NAMALWA (cell line): ENCODE measurements around the gene ABI2.
"Not testable (repeated sequence)": the region's sequence is repeated elsewhere in the genome, so short reads cannot be mapped to it uniquely, and the experiment has no call there.

Experiments
- DNase-seq: peaks from one replicate; pipeline ENCODE4 v3.0.0-alpha.2; 2015; ENCODE audit warnings: low spot score

The ABI2 gene

GRCh38 chr2:203327901-203328759 is at the start of gene ABI2:
Gene ABI2, plus strand, starts transcription at chr2:203328394. Its CDS starts 121 bp downstream, at chr2:203328515.
- DNase-seq = peak; percentile 60

- DNase-seq = no peak
Observed at GRCh38 chr2:203279288-203279687, 48.9 kb upstream of the ABI2 start.

DNA sequence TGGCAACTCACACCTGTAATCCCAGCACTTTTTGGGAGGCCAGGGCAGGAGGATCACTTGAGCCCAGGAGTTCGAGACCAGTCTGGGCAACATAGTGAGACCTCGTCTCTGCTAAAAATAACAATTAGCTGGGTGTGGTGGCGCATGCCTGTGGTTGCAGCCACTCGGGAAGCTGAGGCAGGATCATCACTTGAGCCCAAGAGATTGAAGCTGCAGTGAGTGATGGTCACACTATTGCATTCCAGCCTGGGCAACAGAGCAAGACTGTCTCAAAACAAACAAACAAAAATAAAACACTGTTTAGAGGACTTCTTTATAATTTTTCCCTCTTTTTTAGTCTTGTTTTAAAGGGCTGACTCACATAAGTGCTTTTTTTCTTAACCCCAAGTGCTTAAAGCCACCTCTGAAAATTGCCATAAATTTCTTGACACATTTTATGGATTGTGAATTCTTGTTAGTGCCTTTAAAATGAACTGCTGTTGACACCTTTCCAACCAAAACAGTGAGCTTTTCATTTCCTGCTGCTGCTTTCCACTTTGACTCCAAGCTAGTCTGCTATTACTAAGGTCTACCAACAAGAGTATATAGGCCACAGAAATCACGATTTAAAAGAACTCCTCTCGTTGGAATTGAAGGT is 47.6 kb upstream of the ABI2 start:
- no peak for DNase-seq

DNA sequence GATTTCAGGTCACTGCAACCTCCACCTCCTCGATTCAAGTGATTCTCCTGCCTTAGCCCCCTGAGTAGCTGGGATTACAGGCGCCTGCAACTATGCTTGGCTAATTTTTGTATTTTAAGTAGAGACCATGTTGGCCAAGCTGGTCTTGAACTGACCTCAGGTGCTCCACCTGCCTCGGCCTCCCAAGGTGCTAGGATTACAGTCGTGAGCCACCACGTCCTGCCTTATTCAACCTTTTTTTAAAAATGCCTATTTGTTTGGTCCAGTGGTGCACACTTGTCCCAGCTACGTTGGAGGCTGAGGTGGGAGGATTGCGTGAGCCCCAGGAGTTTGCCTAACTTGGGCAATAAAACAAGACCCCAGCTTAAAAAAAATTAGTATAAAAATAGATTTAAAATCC is 46.1 kb upstream of the ABI2 start:
- no peak for DNase-seq

- no peak for DNase-seq
Observed at GRCh38 chr2:203286532-203286931, 41.7 kb upstream of the ABI2 start.

GRCh38 chr2:203301667-203302066 is 26.5 kb upstream of the ABI2 start:
- no peak for DNase-seq

- not testable (repeated sequence) for DNase-seq
Observed at GRCh38 chr2:203302586-203302985, 25.6 kb upstream of the ABI2 start.

- no peak for DNase-seq
Observed at GRCh38 chr2:203310688-203311436, 17.3 kb upstream of the ABI2 start.

DNA sequence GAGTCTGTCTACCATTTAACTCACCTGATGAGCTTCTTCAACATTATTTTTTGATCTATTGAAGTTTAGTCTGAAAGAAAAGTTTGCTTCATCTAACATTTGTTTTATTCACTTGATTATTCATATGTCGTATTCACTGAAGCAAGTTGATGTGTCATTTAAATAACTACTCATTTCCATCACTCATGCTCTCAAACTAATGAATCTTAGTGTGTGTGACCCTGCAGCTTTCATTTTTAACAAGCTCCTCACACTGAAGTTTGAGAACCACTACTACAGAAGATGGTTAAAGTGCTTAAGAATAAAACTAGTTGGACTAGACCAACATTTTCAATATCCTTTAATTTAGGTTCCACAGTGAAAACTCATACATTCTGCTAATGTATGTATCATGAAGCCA is 1.8 kb upstream of the ABI2 start:
- no peak for DNase-seq

GRCh38 chr2:203327582-203327900 is 653 bp upstream of the ABI2 start:
- DNase-seq = no peak

DNA sequence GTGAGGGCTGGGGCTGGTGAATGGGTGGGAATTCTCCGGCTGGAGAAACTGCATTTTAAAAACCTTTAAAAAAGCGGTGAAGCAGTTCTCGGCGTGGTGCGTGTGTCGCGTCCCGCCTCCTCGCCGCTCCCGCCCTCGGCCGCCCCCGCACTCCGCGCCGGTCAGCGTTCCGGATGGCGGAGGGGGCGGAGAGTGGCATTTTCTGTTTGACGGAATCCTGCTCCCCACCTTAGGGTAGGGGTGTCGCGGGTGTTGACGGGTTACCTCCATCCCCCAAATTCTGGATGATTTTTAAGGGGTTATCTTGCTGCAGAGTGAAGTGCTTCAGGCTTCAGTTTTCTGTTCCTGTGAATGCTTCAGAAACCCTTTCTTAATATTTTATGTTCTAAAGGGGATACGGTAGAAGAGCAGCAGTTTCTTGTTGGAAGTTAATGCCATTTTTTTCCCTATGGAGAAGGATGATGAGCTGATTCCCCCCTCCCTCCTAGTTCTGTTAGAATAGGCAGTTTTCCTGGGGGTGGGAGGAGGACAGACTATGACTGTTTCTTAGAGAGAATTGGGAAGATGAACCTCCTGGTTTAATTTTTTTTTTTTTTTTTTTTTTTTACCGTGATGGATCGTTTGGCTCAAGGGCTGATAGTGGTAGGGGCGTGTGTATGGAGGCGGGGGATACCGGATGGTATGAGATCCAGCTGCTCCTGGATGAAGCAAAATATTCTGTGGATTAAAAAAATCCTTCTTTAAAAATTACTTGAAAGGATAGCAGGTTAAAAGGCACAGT is 756 bp downstream of the ABI2 start:
- DNase-seq = peak; percentile 53

- DNase-seq = no peak
Observed at GRCh38 chr2:203330434-203330833, 2.2 kb downstream of the ABI2 start.

DNA sequence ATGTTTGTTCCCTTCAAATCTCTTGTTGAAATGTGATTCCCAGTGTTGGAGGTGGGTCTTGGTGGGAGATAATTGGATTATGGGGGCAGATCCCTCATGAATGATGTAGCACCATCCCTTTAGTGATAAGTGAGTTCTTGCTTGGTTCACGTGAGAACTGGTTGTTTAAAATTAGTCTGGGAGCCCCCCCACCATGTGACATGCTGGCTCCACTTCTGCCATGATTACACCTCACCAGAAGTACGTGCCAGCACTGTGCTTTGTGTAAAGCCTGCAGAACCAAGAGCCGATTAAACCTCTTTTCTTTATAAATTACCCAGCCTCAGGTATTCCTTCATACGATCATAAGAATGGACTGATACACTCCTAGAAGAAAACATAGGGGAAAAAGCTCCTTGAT is 10.1 kb downstream of the ABI2 start:
- no peak for DNase-seq

GRCh38 chr2:203340791-203341487 is 12.7 kb downstream of the ABI2 start:
- DNase-seq = no peak

DNA sequence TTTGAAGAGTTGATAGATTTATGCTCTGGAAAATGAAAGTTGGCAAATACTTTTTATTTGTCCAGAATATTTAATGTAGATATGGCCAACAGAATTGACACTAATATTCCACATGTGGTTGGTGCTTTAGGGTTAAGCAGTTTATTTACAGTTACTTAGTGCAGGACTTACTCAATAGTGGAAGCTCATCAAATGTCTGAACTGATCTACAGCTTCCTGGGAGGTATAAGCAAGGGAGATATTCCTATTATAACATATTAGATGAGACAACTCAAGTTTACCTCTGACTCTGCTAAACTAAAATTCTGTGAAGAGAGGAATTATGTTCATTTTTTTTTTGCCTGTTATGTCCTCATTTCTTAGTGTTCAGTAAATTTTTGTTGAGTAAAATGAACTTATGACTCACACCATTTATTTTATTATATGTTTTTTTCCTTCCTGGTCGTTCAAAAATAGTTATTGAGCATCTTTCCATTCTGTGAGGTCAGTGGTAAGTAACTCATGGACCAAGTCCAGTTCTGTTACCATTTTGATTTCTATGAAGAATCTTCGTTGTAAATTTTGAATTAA is 13.6 kb downstream of the ABI2 start:
- no peak for DNase-seq

- DNase-seq = not testable (repeated sequence)
Observed at GRCh38 chr2:203342374-203342773, 14.2 kb downstream of the ABI2 start.

DNA sequence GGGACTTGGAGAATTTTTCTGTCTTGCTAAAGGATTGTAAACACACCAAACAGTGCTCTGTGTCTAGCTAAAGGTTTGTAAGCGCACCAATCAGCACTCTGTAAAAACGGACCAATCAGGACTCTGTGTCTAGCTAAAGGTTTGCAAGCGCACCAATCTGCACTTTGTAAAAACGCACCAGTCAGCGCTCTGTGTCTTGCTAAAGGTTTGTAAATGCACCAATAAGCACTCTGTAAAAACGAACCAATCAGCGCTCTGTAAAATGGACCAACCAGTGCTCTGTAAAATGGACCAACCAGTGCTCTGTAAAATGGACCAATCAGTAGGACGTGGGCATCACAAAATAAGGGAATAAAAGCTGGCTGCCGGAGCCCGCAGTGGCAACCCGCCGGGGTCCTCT is 16.5 kb downstream of the ABI2 start:
- DNase-seq = no peak

- DNase-seq = no peak
Observed at GRCh38 chr2:203346612-203347011, 18.4 kb downstream of the ABI2 start.

DNA sequence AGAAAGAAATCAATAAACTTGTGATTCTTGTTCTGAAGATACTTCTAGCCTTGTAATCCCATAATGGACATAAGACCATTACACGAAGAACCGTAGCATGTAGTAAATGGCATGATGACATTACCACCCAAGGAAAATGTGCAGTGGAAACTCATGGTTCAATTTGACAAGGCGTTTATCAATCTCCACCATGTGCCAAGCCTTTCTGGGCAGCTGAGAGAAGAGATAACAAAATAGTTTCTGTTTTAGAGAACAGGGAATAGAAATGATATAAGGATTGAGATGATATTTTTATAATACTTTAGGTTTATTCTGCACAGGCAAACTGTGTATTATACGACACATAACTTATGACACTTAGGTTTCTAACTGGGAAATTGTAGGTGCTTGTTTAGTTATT is 19.2 kb downstream of the ABI2 start:
- DNase-seq = no peak

- no peak for DNase-seq
Observed at GRCh38 chr2:203352604-203353255, 24.5 kb downstream of the ABI2 start.

- DNase-seq = no peak
Observed at GRCh38 chr2:203354966-203355365, 26.8 kb downstream of the ABI2 start.
